GM12891 (cell line): Measurements from ENCODE around the gene DAB1.

ENCODE experiments used
- DNase-seq: peaks from one replicate; pipeline ENCODE4 v3.0.0; 2011; ENCODE audit warnings: low spot score; ENCODE audit not compliant: insufficient read length
- FAIRE-seq: peaks from 2 replicates; lab custom pipeline; 2011; peaks lifted over from hg19 to GRCh38; lab: Jason Lieb, UNC
- PAX5 ChIP-seq: IDR thresholded peaks from 2 replicates; pipeline ENCODE4 v1.6.1; 2011; ENCODE audit warnings: low read length, moderate library complexity, mild to moderate bottlenecking; ENCODE audit not compliant: insufficient read depth, severe bottlenecking
- POLR2A ChIP-seq: IDR thresholded peaks from 2 replicates; pipeline ENCODE4 v1.6.1; 2011; ENCODE audit warnings: low read depth, low read length, control low read depth
- POLR2AphosphoS5 ChIP-seq: IDR thresholded peaks from 2 replicates; pipeline ENCODE4 v1.6.1; 2011; ENCODE audit warnings: low read depth, low read length, control low read depth
- POU2F2 ChIP-seq: IDR thresholded peaks from 2 replicates; pipeline ENCODE4 v1.6.1; 2011; ENCODE audit warnings: low read depth, mild to moderate bottlenecking, control low read depth, low read length, moderate library complexity
- SPI1 ChIP-seq: IDR thresholded peaks from 2 replicates; pipeline ENCODE4 v1.6.1; 2011; ENCODE audit warnings: low read depth, low read length, control low read depth
- TAF1 ChIP-seq: IDR thresholded peaks from 2 replicates; pipeline ENCODE4 v1.6.1; 2011; ENCODE audit warnings: low read depth, low read length, control low read depth

Gene DAB1

GRCh38 chr1:57111175-57111574, 312.7 kb downstream of the DAB1 start:
- no peak for DNase-seq
- no peak for FAIRE-seq
- TF ChIP-seq POU2F2 (no peak), POLR2A (no peak), SPI1 (no peak), PAX5 (no peak), TAF1 (no peak), POLR2AphosphoS5 (no peak)

GRCh38 chr1:57109883-57110282, 314.0 kb downstream of the DAB1 start:
- DNase-seq (no peak), FAIRE-seq (no peak)
- TF ChIP-seq SPI1 (no peak), POU2F2 (no peak), POLR2A (no peak), PAX5 (no peak), POLR2AphosphoS5 (no peak), TAF1 (no peak)

- TF ChIP-seq POLR2AphosphoS5 (no peak), SPI1 (no peak), PAX5 (no peak), POU2F2 (no peak), TAF1 (no peak), POLR2A (no peak)
- DNase-seq = no peak
- FAIRE-seq = no peak
Measured at GRCh38 chr1:57109247-57109646, 314.6 kb downstream of the DAB1 start.

GRCh38 chr1:57106296-57106695, 317.6 kb downstream of the DAB1 start:
- DNase-seq (no peak), FAIRE-seq (no peak)
- TF ChIP-seq POU2F2 = no peak
- no peak for TF ChIP-seq SPI1
- no peak for TF ChIP-seq PAX5
- TF ChIP-seq POLR2AphosphoS5 = no peak

- DNase-seq = no peak
- no peak for TF ChIP-seq POU2F2
- TF ChIP-seq POLR2A = no peak
- FAIRE-seq = no peak
Measured at GRCh38 chr1:57102561-57103326, 321.1 kb downstream of the DAB1 start.

GRCh38 chr1:57101209-57101608, 322.7 kb downstream of the DAB1 start:
- FAIRE-seq = no peak
- TF ChIP-seq TAF1 = no peak
- no peak for TF ChIP-seq SPI1
- TF ChIP-seq PAX5 = no peak
- TF ChIP-seq POLR2AphosphoS5 = no peak
- TF ChIP-seq POLR2A = no peak
- TF ChIP-seq POU2F2 = no peak
- no peak for DNase-seq

- TF ChIP-seq TAF1 = no peak
- TF ChIP-seq PAX5 = no peak
- no peak for TF ChIP-seq POLR2A
- no peak for TF ChIP-seq POLR2AphosphoS5
- no peak for TF ChIP-seq POU2F2
- TF ChIP-seq SPI1 = no peak
- FAIRE-seq = no peak
- no peak for DNase-seq
Measured at GRCh38 chr1:57094749-57095148, 329.1 kb downstream of the DAB1 start.

GRCh38 chr1:57093122-57093521, 330.7 kb downstream of the DAB1 start:
- TF ChIP-seq POU2F2 (no peak), TAF1 (no peak), PAX5 (no peak), POLR2A (no peak), SPI1 (no peak), POLR2AphosphoS5 (no peak)
- FAIRE-seq (no peak), DNase-seq (no peak)

- FAIRE-seq = no peak
- TF ChIP-seq POLR2AphosphoS5 (no peak), PAX5 (no peak), TAF1 (no peak), POU2F2 (no peak), POLR2A (no peak), SPI1 (no peak)
Measured at GRCh38 chr1:57091642-57092041, 332.2 kb downstream of the DAB1 start.

GRCh38 chr1:57089855-57090254, 334.0 kb downstream of the DAB1 start:
- no peak for FAIRE-seq

More at GRCh38 chr1:57091642-57092041, 332.2 kb downstream of the DAB1 start:
- no peak for DNase-seq

More at GRCh38 chr1:57089855-57090254, 334.0 kb downstream of the DAB1 start:
- TF ChIP-seq POLR2A (no peak), POLR2AphosphoS5 (no peak), SPI1 (no peak), PAX5 (no peak), TAF1 (no peak), POU2F2 (no peak)
- no peak for DNase-seq
